CD4-positive, alpha-beta T cell treated with Interleukin-4 for 1 hour (primary cell): ENCODE results near the gene SSC4D.
"Not testable (repeated sequence)": the region's sequence is repeated elsewhere in the genome, so short reads cannot be mapped to it uniquely, and the experiment has no call there.

Experiments
- DNase-seq, 2 donors: peaks; one replicate each; pipeline ENCODE4 v3.0.0-alpha.2; 2020 to 2022

Gene SSC4D

GRCh38 chr7:76409537-76409936 is at the start of gene SSC4D:
SSC4D (minus strand) TSS chr7:76409697; CDS start chr7:76404439, 5,258 bp downstream.
- DNase-seq: no peak

- not testable (repeated sequence) for DNase-seq
Observed at GRCh38 chr7:76458504-76458903, 49.0 kb upstream of the SSC4D start.

- not testable (repeated sequence) for DNase-seq
Observed at GRCh38 chr7:76457017-76457416, 47.5 kb upstream of the SSC4D start.

GRCh38 chr7:76445577-76446008 is 36.1 kb upstream of the SSC4D start:
- DNase-seq: peak in 1 of 2 donors; percentile 18

GRCh38 chr7:76443846-76444245 is 34.3 kb upstream of the SSC4D start:
- peak in 1 of 2 donors; percentile 25 for DNase-seq

GRCh38 chr7:76442664-76443446 is 33.4 kb upstream of the SSC4D start:
- DNase-seq: not testable (repeated sequence)

GRCh38 chr7:76441792-76442191 is 32.3 kb upstream of the SSC4D start:
- DNase-seq: not testable (repeated sequence)

- not testable (repeated sequence) for DNase-seq
Observed at GRCh38 chr7:76440404-76440803, 30.9 kb upstream of the SSC4D start.

GRCh38 chr7:76439120-76439888 is 29.8 kb upstream of the SSC4D start:
- not testable (repeated sequence) for DNase-seq

- DNase-seq: peak; percentile 61 to 68
Observed at GRCh38 chr7:76437873-76438272, 28.4 kb upstream of the SSC4D start.

- no peak for DNase-seq
Observed at GRCh38 chr7:76430836-76431235, 21.3 kb upstream of the SSC4D start.

GRCh38 chr7:76430211-76430610 is 20.7 kb upstream of the SSC4D start:
- no peak for DNase-seq

GRCh38 chr7:76428868-76429805 is 19.6 kb upstream of the SSC4D start:
- no peak for DNase-seq

GRCh38 chr7:76428149-76428823 is 18.8 kb upstream of the SSC4D start:
- DNase-seq: no peak

- no peak for DNase-seq
Observed at GRCh38 chr7:76427635-76428034, 18.1 kb upstream of the SSC4D start.

- DNase-seq: no peak
Observed at GRCh38 chr7:76426246-76426645, 16.7 kb upstream of the SSC4D start.

- DNase-seq: not testable (repeated sequence)
Observed at GRCh38 chr7:76425558-76425957, 16.1 kb upstream of the SSC4D start.

- no peak for DNase-seq
Observed at GRCh38 chr7:76425156-76425555, 15.7 kb upstream of the SSC4D start.

GRCh38 chr7:76424413-76425111 is 15.1 kb upstream of the SSC4D start, which contains the start of gene ZP3:
ZP3 (plus strand) TSS chr7:76424950; CDS start chr7:76424965, 15 bp downstream.
- DNase-seq: no peak

- no peak for DNase-seq
Observed at GRCh38 chr7:76423666-76424412, 14.3 kb upstream of the SSC4D start.

GRCh38 chr7:76421097-76421496 is 11.6 kb upstream of the SSC4D start:
- not testable (repeated sequence) for DNase-seq
